Measurements from ENCODE around the gene TMBIM6.
"Not testable (repeated sequence)": the region's sequence is repeated elsewhere in the genome, so short reads cannot be mapped to it uniquely, and the experiment has no call there.

The TMBIM6 gene, protein sequence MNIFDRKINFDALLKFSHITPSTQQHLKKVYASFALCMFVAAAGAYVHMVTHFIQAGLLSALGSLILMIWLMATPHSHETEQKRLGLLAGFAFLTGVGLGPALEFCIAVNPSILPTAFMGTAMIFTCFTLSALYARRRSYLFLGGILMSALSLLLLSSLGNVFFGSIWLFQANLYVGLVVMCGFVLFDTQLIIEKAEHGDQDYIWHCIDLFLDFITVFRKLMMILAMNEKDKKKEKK

DNA sequence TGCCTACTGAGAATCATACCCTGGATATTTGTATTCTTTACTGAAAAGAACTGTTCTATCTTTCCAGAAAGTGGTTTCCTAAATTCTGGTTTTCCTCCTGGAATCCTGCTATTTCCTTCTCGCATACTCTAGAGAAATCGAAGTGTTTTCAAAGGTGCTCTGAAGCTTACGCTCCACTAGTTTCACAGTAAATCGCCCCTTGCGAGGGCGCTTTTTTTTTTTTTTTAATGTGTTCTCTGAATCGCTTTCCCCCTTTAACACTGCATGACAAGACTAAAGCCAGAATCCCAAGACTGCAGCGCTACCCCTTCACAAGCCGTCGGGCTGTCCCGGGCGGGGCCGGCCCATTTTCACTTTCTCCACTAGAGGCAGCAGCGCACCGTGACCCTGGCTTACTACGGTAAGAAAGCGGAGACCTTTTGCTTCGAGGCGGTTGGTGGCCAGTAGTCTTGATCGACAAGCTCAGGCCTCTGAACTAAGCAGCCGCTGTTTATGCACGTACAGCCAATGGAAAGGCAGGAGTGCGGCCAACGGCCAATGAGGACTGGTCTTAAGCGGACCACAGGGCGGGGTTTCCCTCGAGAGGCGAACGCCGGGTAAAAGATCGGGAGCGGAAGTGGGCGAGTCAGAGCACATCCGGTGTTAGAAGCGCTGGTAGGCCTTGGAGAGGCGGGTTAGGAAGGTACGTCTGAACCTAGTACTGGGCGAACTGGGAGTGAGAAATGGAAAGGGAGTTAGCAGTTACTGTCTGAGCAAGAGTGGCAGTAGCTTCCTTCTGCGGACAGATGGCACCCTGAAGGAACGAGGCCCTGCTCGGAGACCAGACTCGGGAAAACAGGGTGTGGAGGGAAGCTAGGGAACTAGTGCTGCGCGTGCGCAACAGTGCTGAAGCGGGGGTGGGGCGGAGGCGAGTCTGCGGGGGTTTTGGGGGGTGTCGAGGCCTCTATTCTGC, at the start of gene TMBIM6:
TMBIM6 (plus strand) TSS at position 628 of the 952 bp plus-strand sequence. CDS start 10,937 bp downstream, outside the sequence.
- FAIRE-seq: peak; percentile 99

DNA sequence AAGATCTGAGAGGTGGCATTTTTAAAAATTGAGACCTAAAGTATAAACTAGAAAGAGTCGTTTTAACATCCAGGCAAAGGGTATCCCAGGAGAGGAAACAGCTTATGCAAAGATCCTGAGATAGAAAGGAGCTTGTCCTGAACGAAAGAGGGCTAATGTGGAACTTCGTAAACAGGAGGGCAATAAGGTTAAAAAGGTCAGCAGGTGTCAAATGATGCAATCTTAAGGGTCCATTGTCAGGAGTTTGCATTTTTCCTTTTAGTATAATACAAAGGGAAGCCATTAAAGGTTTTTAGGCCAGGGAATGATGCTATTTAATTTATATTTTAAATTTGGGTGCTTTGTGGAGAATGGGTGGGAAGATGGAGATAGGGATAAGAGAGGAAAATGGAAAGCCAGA, 48.5 kb upstream of the TMBIM6 start:
- no peak for FAIRE-seq

DNA sequence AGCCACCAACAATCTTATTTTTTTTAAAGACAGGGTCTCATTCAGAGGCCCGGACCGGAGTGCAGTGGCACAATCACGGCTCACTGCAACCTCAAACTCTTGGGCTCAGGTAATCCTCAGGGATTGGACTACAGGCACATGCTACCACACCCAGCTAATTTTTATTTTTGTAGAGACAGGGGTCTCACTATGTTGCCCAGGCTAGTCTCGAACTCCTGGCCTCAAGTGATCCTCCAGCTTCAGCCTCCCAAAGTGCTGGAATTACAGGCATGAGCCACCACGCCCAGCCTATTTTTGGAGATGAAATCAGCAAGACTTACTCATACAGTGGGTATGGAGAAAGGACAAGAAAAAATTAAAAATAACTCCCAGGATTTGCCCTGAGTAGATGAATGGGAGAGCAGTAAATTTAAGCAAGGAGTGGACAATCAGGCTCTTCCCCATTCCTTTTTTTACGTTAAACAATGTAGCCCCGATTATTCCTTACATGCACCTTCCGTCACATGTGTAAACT, 47.4 kb upstream of the TMBIM6 start:
- FAIRE-seq: no peak

DNA sequence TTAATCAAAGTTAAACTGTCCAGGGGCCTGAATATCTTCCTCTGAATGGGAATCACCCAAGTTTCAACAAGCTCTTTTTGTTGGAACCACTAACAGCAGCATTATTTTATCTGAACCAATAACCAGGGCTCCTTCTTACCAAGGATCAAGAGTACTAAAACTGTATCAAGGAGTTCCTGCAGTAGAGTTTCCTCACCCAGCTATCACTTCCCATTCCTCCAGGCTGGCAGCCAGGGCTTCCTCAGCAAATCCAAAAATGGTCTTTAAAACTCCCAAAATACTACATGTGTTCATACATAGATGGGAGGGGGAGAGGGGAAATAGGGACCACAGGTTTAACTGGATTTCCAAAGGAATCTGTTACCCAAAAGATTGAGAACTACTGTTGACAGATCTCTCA, 44.6 kb upstream of the TMBIM6 start:
- no peak for FAIRE-seq

DNA sequence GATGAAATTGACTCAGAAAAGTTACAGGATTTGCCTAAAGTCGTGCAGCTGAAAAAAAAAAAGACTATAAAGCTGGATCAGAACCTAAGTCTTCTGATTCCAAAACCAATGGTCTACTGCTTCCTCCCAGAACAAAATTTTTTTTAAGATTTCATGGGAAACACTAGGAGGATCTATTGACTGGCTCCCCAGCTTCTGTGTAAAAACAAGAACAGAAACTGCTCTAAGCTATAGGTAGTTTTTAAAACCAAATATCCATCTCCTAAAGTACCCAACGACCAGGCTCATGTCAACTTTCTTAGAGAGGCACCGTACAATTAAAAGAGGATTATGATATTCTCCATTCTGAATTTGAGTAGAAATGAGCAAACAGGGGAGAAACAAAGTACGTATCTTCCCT, 43.5 kb upstream of the TMBIM6 start:
- no peak for FAIRE-seq

DNA sequence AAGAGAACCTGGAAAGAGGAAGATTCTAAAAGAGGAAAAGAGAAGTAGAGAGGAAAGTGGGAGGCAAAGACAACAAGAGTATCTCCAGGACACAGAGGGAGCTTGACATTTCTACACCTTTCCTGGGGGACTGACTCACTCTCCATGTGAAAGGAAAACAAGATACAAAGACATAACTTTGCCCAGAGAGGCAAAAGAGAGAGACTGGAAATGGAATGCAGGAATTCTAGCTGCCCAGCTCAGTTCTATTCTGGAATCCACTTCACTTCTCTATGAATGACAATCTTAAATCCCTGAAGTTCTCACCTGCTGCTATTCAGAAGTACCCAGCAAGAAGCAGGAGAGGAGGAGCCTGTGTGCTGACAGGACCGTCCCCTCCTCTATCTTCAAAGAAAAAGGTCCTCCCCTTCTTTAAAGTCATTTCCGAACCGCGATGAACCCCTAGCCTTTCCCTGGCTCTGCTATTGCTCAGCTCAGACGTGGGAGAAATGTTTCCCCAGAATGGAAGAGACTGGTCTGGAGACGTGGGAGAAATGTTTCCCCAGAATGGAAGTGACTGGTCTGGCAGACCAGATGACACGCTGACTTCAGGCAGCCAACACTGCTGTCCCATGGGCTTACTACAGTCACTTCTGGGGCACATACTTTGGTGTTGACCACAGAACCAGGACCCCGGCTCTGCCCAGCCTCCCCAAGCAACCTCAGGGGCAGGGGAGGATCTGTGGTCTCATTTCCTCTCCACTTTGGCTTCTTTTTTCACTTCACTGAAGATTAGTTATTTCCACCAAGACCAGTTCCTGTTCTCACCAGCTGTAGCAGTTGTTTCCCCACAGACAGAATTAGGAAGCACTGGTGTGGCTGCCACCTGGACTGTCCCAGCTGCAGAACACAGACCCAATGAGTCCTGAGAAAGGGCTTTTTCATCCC, 42.5 kb upstream of the TMBIM6 start:
- FAIRE-seq: no peak

DNA sequence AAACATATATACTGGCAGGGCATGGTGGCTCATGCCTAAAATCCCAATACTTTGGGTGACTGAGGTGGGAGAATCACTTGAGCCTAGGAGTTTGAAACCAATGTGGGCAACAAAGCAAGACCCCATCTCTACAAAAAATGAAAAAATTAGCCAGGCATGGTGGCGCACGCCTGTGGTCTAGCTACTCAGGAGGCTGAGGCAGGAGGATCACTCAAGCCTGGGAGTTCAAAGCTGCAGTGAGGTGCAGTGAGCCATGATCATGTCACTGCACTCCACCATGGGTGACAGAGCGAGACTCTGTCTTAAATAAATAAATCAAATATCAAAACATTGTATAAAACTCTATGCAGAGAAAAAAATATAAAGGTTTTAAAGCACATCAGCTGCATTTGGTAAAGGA, 39.3 kb upstream of the TMBIM6 start:
- FAIRE-seq: no peak

DNA sequence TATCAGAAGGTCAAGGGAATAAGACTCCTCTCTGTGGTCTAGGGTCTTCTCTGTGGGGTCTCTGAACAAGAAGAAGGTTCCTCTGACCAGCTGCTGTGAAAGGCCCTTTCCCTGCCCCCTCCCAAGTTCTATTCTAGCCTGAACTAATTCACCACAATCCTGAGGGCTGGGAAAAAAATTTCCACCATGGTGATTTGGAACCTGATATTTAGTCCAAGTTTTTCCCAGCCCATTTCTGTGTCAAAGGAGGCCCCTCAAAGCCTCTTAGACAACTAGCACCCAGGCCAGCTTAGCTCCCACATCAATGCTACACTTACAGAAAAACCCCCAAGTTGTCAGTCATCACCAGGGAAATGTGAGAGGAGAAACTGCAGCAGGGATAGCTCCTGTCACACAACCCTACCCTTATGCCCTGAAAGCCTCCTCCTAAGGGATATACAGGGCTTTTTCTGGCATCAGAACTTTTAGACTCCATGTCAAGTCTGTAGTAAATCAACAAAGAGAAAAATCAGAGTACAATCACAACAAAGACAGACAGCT, 38.6 kb upstream of the TMBIM6 start:
- FAIRE-seq: no peak

DNA sequence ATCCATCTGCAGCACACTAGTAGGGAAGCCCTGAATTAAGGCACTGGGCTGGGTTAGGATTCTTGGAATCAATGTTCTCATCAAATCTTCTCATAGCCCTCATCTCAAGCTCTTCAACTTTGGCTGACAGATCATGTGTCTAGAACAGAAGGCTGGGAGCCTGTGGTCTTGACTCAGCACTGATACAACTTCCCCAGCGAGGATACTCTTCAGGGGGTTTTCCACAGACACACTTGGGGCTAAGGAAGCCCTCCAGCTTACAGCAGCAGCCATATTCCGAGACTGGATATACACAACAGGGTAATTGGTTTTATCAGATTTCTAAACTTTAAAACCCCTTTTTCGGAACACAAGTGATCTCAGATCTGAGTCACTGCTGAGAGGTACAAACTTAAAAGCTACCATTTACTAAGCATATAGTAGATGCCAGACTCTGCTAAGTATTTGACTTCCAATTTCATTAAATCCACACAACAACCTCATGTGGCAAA, 37.7 kb upstream of the TMBIM6 start:
- FAIRE-seq: no peak

DNA sequence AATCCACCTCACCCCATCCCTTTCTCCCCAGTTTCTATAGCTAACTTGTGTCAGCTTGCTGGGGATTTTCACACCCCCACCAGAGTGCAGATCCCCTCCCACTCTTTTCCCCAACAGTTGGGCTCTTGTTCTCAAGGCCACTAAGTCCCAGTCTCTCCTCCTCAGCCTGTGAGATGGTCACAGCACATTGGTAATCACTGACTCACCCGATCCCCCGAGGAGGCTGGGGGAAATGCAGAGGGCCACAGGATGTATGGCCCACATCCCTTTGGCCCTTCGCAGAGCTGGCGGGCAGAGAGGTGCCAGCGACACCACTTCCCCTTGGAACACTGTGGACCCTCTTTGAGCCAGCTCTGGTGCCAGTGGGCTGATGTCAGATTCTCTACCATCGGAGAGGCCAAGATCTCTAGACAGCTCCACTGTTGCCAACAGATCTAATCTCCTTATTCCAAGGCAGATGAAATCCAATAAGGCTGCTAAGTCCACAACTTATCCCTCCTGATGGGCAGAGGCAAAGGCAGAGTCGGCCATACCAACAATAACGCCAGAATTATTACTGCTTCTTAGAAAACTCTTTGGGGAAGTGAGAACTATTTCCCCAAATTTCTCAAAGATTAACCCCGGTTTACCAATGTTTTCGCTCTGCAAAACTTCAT, 35.8 kb upstream of the TMBIM6 start:
- no peak for FAIRE-seq

DNA sequence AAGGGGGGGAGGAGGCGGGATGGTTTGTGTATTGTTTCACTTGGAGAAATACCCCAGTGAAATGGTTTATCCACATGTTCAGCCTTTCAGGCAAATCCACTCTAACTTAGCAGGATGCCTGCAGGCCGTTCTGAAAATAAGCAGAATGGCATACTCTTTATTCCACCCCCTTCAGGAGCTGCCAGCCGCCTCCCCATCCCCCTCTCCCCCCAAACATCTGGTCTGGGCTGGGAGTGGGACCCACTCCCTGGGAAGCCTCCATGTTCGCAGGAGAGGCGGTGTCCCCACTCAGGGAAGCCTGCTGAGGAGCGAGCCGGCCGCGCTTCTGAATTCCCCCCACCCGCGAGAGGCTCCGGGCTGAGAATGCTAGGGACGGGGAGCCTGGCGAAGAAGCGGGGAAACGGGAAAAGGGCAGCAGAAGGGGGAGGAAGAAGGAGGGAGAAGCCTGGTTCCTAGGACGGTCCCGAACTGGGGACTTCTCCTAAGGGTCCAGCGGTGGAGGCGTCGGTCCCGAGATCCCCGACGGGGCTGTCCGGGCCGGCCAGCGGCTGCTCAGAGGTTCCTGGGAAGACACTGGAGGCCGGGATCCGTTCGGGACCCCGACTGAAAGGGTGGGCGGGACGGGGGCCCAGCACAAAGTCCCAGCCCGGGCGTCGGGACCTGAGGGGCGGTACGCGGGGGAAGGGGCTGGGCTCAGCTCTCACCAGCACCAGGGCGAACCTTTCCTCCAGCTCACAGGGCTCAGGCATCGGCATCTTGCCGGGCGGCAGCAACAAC, 34.8 kb upstream of the TMBIM6 start:
- FAIRE-seq: no peak

DNA sequence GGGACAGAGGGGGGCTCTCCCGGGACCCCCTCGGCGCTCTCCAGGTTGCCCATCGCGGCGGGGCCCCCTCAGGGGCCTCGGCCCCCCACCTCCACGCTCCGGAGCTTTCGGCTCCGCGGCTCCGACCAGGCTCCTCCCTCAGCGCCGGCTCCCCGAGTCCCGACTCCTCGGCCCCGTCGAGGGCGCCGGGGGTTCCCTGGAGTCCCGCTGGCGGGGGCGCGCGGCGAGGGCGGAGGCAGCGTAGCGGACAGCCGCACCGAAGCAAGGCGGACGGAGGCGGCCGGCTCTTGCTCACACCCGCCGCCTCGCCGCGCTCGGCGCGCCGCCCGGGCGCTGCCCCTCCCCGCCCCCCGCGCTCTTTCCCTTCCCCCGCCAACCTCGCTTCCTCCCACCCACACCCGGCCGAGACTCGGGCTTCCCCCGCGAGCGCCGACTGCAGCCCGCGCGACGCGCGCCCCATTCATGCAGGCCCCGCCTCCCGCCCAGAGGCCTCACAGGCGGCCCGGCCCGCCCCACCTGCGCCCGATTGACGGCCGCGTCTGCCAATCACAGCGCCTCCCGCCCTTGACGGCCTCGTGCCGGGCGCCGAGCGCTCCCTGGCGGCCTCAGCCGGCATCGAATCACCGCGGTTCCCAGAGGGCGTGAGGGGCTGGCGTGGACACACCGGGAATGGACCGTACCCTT, 34.1 kb upstream of the TMBIM6 start, which contains the start of gene FMNL3:
FMNL3 (minus strand) TSS at position 278 of the 684 bp plus-strand sequence; CDS start at position 53, 225 bp downstream.
- no peak for FAIRE-seq

DNA sequence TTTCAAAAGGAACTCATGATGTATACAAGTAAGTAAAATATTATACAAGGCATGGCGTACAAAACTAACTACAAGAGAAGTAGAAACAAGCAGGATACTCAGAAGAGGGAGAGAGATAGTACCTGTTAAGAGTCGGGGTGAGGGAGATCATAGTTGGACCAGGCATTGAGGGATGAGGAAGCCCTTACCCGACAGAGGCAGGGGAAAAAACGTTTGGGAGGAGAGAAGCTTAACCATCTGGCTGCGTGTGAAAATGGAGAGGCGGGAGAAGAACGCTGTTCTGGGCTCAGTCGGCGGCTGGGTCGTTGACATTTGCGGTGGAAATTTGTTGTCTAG, 33.6 kb upstream of the TMBIM6 start:
- FAIRE-seq: no peak

DNA sequence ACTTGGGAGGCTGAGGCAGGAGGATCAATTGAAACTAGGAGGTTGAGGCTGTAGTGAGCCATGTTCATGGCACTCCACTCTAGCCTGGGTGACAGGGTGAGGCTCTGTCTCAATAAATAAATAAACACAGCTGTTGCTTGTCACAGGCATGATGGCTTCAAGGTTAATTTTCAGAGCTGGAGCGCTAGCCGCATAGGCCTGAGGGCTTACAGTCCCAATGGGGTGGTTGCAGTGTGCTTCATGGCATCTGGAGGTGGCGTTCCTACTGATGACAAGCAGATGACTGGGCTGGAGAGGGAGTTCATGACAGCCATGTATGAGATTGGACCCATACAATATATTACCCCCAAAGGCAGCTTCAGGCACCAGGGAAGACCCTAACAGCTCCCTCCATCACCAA, 32.5 kb upstream of the TMBIM6 start:
- FAIRE-seq: no peak

DNA sequence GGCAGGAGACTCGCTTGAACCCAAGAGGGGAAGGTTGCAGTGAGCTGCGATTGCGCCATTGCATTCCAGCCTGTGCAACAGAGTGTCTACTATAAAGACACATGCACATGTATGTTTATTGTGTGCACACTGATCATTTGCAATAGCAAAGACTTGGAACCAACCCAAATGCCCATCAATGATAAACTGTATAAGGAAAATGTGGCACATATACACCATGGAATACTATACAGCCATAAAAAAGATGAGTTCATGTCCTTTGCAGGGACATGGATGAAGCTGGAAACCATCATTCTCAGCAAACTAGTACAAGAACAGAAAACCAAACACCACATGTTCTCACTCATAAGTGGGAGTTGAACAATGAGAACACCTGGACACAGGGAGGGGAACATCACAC, 27.4 kb upstream of the TMBIM6 start:
- not testable (repeated sequence) for FAIRE-seq

DNA sequence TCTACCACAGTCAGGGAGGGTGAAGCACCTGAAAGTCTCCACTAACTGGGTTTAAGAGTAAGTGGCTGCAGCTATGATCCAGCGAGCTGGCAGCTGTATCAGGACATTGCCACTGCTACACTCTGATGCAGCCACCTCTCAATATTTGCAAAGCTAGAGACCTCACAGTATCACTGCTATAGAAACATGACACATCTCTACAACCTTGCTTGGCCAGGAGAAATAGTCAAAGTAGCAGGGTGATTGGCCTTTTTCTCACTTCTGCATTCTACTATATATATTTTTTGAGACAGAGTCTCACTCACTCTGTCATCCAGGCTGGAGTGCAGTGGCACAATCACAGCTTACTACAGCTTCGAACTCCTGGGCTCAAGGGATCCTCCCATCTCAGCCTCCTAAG, 24.8 kb upstream of the TMBIM6 start:
- FAIRE-seq: no peak

DNA sequence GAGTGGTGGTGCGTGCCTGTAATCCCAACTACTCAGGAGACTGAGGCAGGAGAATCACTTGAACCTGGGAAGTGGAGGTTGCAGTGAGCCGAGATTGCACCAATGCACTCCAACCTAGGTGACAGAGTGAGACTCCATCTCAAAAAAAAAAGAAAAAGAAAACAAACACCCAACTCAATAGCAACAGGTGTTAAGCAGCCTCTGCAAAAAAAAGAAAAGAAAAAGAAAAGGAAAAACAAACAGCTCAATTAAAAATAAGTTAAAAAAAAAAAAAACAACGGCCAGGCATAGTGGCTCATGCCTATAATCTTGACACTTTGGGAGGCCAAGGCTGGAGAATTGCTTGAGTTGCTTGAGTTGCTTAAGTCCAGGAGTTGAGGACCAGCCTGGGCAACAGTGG, 23.6 kb upstream of the TMBIM6 start:
- not testable (repeated sequence) for FAIRE-seq

DNA sequence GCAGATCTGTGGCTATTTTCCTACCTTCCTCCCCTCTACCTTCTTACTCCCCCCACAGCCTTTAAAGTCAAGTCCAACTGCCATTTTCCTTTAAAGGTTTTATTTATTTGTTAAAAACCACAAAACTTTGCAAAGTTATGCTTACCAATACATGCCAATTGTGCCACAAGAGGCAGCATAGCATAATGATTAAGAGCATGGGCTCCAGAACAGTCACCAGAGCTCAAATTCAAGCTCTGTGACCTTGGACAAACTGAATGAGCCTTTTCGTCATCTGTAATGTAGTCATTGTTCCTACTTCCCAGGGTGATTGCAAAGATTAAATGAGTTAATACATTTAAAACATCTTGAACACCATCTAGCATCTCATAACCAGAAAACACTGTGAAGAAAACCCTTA, 21.1 kb upstream of the TMBIM6 start:
- FAIRE-seq: no peak

DNA sequence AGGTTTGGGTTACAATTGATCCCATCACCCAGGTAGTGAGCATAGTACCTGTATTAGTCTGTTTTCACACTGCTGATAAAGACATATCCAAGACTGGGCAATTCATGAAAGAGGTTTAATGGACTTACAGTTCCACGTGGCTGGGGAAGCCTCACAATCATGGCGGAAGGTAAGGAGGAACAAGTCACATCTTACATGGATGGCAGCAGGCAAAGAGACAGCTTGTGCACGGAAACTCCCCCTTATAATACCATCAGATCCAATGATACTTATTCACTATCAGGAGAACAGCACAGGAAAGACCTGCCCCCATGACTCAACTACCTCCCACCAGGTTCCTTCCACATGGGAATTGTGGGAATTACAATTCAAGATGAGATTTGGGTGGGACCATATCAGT, 20.0 kb upstream of the TMBIM6 start:
- FAIRE-seq: not testable (repeated sequence)

DNA sequence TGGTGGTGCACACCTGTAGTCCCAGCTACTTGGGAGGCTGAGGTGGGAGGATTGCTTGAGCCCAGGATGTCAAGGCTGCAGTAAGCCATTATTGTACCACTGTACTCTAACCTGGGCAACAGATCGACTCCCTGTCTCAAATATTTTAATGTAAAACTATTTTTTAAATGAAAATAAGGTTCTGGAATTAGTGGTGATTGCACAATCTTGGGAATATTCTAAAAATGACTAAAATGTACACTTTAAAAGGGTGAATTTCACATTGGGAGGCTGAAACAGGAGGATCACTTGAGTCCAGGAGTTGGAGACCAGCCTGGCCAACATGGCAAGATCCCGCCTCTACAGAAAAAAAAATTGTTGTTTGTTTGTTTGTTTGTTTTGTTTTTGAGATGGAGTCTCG, 12.9 kb upstream of the TMBIM6 start:
- FAIRE-seq: no peak

All from endometrium (tissue), 2 donors.